GM13976 (cell line): Measurements from ENCODE around the gene MTCH2.
"Not testable (repeated sequence)": the region's sequence is repeated elsewhere in the genome, so short reads cannot be mapped to it uniquely, and the experiment has no call there.

Source experiments
- DNase-seq: peaks from one replicate; pipeline ENCODE4 v3.0.0; 2012; ENCODE audit warnings: low spot score
- in situ Hi-C: fragments of 300-500 bp; cut with MboI; formaldehyde crosslinking; loops from one replicate; pipeline ENCODE4 v1.12.0; 2022; ENCODE audit warnings: low sequenced_read_pairs, mixed read lengths, inconsistent platforms; ENCODE audit not compliant: unreplicated experiment
- TF ChIP-seq, protein P1 (sequence below): IDR thresholded peaks from 2 replicates; pipeline ENCODE4 v1.5.1; 2012; ENCODE audit warnings: borderline replicate concordance, mild to moderate bottlenecking; ENCODE audit not compliant: insufficient read depth; ENCODE audit errors: extremely low read depth, missing control alignments, control extremely low read depth

The MTCH2 gene

GRCh38 chr11:47645500-47645899 lies 3.1 kb upstream of the MTCH2 start:
- TF ChIP-seq, protein P1, sequence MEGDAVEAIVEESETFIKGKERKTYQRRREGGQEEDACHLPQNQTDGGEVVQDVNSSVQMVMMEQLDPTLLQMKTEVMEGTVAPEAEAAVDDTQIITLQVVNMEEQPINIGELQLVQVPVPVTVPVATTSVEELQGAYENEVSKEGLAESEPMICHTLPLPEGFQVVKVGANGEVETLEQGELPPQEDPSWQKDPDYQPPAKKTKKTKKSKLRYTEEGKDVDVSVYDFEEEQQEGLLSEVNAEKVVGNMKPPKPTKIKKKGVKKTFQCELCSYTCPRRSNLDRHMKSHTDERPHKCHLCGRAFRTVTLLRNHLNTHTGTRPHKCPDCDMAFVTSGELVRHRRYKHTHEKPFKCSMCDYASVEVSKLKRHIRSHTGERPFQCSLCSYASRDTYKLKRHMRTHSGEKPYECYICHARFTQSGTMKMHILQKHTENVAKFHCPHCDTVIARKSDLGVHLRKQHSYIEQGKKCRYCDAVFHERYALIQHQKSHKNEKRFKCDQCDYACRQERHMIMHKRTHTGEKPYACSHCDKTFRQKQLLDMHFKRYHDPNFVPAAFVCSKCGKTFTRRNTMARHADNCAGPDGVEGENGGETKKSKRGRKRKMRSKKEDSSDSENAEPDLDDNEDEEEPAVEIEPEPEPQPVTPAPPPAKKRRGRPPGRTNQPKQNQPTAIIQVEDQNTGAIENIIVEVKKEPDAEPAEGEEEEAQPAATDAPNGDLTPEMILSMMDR, result no peak

DNA sequence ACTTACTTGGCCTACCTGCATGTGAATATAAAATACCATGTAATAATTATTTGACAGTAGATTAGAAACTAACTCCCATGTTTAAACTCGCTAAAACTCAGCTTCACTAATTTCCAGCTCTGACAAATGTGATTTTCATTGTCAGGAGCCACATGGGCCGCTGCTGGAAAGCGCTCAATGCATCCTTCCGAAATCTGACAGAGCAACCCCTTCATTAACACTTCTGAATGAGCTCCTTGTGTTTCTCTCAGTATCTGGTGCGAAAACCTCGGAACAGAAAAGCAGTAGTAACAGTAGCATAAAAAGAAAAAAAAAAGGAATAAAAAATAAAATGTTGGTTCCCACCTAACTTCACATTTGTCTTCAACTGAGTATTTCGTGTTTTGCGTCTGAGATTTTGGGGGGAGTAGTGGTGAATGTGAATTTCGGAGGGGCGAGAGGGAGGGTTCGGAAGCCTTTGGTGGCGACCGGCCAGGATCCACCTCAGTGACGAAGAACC lies 710 bp downstream of the MTCH2 start:
- DNase-seq, result no peak
- in situ Hi-C loops, result no loop called here
- TF ChIP-seq, protein P1, result no peak

More at GRCh38 chr11:47645500-47645899, 3.1 kb upstream of the MTCH2 start:
- DNase-seq, result no peak
- in situ Hi-C loops, result no loop called here

- in situ Hi-C loops, DNase-seq: not testable (repeated sequence)
Measured at GRCh38 chr11:47640506-47640905, 1.9 kb downstream of the MTCH2 start.

GRCh38 chr11:47636331-47636730 lies 6.0 kb downstream of the MTCH2 start:
- DNase-seq, in situ Hi-C loops: not testable (repeated sequence)

GRCh38 chr11:47631473-47631872 lies 10.9 kb downstream of the MTCH2 start:
- TF ChIP-seq, protein P1, result no peak
- in situ Hi-C loops, result no loop called here
- no peak for DNase-seq

DNA sequence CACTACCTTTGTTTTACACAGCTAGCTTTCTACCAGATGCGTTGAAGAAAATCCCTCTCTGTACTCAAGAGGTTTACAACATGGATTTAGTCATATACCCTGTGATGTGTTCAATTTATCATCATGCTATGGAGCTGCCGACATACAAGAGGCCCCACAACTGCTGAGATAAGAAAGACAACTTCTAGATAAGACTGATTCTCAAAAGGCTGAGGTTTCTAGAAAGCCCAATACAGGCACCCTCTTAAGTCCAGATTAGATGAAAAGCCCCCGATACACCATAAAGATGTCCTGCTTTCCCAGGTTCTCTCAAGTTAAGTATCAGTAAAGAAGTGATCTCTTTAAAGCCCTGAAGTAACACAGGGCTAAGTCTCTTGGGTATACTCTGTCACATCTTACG lies 14.3 kb downstream of the MTCH2 start:
- in situ Hi-C loops, result no loop called here
- TF ChIP-seq, protein P1, result no peak

DNA sequence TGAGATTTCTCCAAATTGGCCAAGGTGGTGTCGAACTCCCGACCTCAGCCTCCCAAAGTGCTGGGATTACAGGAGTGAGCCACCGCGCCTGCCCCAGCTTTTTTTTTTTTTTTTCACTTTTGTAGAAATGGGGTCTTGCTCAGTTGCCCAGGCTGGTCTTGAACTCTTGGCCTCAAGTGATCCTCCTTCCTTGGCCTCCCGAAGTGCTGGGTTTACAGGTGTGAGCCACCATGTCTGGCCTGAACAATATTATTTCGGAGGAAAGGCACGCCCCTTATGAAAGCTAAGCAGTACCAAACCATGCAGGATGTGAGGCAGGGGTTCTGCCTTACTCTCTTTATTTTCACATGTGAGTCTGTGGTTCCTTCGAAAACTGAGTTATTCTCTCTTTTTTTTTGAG lies 16.1 kb downstream of the MTCH2 start:
- TF ChIP-seq, protein P1, result no peak
- DNase-seq, result no peak
- in situ Hi-C loops, result no loop called here

More for the DNA sequence above, 14.3 kb downstream of the MTCH2 start:
- no peak for DNase-seq

DNA sequence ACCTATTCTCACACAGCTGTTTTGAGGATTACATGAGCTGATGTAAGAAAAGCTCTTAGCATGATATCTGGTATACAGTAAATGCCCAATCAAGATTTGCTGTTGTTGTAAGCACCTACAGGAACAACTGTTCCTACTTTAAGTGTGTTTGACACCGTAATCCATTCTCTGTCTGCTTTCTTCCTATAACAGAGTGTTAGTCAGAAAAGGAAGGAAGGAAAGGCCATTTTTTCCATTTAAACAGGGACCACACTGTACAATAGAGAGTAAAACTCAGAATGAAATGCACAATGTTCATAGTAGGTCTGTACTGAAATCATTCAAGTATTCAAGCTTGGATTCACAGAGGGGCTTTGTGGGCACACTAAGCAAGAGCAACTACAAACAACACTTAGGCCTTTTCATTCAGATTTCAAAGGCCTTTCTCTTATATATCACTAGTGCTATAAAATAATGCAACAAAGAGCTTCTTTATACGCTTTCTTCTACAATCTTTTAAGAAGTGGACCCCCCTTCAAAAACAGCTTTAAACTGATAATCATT lies 21.5 kb downstream of the MTCH2 start:
- TF ChIP-seq, protein P1, result no peak
- DNase-seq, result no peak
- in situ Hi-C loops, result no loop called here
